ENCODE data around the gene PDE7B.

The PDE7B gene

DNA sequence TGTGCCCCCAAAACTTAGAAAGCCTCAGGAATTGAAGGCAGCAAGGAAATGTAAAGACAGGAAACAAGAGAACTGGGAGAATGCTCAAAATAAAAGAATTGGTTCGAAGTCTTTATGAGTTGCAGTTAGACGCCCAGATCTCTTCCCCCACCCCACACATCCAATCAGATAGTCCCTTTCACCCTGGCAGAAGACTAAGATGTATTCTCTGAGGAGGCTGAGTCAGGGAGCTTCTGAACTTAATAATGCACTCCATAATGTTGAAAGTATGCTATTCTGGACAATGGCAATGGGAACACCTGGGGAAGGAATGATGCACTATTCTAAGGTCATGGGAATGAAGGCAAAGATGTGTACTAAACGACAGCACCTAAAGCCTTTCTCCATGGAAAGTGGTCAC lies 225.0 kb downstream of the PDE7B start:
- Histone ChIP-seq H3K36me3 (replicated peaks) (no peaks in the 10 kb centered on the region), H3K4me3 (ENCODE audit: low read depth, low read length) (no peak overlapping the region), H3K27ac (no peak overlapping the region), H3K27me3 (replicated peaks) (no peaks in the 10 kb centered on the region)
- DNase-seq: no peak
- in situ Hi-C loops (cut with HindIII; ENCODE audit: low pct_ligation_motif_present, low sequenced_read_pairs): no loop called here
- TF ChIP-seq CTCF (IDR thresholded peaks at IDR 0.05; ENCODE audit: low read depth, low read length, missing control alignments): no peak

DNA sequence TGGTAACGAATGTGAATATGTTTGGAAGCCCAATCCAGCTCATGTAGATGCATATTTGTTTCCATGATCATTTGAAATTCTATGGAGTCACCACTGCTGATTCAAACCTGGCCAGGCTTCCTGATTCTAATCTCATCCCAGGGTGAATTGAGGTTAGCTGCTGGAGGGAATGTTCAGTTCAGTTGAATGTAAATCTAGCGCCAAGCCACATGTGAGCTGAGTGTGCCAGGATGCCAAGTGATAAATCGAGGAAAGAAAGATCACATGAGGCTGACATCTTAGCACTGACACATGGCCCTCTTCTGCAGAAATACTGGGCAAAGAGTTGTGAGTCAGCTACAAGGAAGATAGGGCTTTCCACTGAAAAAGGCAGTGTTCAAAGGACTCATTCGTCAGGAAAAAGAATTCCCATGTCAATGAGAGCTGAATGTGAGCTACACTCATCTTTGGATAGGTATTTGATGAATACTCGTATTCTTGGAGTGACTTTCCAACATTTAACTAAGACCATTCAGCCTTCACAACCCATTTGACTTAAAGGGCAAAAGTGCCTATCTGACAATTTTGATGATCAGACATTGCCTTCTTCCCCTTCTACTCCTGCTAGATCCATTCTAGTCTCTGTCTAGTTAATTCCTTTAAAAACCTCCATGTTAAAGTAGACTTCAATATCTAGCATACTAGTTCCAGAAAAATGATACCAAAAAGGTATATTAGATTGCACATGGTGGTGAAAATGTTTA lies 226.5 kb downstream of the PDE7B start:
- H3K4me3 ChIP-seq (ENCODE audit: low read depth, low read length): no peak overlapping the region
- no peaks in the 10 kb centered on the region for H3K27me3 ChIP-seq (replicated peaks)
- DNase-seq: peak; percentile 70
- in situ Hi-C loops (cut with HindIII; ENCODE audit: low pct_ligation_motif_present, low sequenced_read_pairs): no loop called here
- peak overlapping the region; percentile 26 for H3K27ac ChIP-seq
- TF ChIP-seq CTCF (IDR thresholded peaks at IDR 0.05; ENCODE audit: low read depth, low read length, missing control alignments): no peak
- H3K36me3 ChIP-seq (replicated peaks): no peaks in the 10 kb centered on the region

DNA sequence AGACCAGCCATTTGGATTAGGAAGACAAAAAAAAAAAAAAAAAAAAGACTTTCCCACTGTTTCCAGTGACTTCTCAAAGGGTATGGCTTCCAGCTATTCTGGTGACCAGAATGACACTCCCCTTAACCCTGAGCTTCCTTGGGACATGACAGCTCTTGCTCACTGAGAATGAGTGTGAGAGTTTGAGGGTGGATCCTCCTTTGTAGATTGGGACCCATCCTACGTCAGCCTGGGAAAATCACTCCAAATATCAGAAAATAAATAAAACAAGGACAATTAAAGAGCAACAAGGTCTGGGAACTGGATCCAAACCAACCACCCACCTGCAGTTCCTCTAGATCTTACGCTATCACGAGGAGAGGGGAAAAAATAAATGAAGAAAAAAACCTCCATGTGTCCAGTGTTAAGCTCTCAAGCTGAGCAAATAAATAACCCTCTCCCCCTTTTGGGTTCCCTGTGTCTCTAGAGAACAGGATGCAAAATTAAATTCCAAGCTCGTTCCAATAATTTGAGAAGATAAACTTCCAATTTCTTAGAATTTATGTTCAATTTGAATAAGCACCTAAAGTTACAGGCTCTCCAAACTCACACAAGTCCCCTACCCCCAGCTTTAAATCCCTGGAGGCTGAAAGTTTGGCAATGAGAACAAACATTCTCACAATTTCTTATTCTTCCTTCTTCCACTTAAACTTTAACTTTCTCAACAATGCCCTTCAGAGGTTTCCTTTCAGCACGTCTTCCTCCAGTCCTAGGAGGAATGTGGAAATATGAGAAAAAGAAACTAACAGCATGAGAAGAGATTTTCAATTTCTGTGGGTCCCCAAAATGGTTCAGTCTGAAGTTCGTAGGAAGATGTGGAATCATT lies 228.4 kb downstream of the PDE7B start:
- no peak for DNase-seq
- H3K27ac ChIP-seq: no peak overlapping the region
- in situ Hi-C loops (cut with HindIII; ENCODE audit: low pct_ligation_motif_present, low sequenced_read_pairs): no loop called here
- H3K27me3 ChIP-seq (replicated peaks): no peaks in the 10 kb centered on the region
- H3K36me3 ChIP-seq (replicated peaks): no peaks in the 10 kb centered on the region
- H3K4me3 ChIP-seq (ENCODE audit: low read depth, low read length): no peak overlapping the region
- TF ChIP-seq CTCF (IDR thresholded peaks at IDR 0.05; ENCODE audit: low read depth, low read length, missing control alignments): no peak

GRCh38 chr6:136083540-136083939 lies 232.0 kb downstream of the PDE7B start:
- no peak for TF ChIP-seq CTCF (IDR thresholded peaks at IDR 0.05; ENCODE audit: low read depth, low read length, missing control alignments)
- Histone ChIP-seq H3K27ac (no peak overlapping the region), H3K36me3 (replicated peaks) (no peaks in the 10 kb centered on the region), H3K27me3 (replicated peaks) (no peaks in the 10 kb centered on the region), H3K4me3 (ENCODE audit: low read depth, low read length) (no peak overlapping the region)
- DNase-seq: no peak
- in situ Hi-C loops (cut with HindIII; ENCODE audit: low pct_ligation_motif_present, low sequenced_read_pairs): no loop called here

DNA sequence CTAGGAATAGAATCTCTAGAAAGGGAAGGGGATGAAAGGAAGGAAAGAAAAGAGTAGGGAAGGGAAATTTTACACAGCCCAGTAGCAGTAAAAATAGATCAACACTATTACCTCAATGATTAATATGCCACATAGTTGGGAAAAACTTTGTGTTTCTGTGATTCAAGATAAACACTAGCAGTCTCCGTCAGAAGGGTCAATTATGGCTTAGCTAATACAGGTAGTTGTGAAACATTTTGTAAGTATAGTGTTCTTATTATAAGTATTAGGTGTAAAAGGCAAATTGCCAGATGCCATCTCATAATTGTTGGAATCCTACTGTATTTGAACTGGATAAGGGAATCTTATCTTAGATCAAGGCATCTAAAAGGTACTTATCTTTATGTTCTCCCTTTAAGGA lies 232.9 kb downstream of the PDE7B start:
- TF ChIP-seq CTCF (IDR thresholded peaks at IDR 0.05; ENCODE audit: low read depth, low read length, missing control alignments): no peak
- H3K27ac ChIP-seq: no peak overlapping the region
- in situ Hi-C loops (cut with HindIII; ENCODE audit: low pct_ligation_motif_present, low sequenced_read_pairs): no loop called here

More for the DNA sequence above, 232.9 kb downstream of the PDE7B start:
- Histone ChIP-seq H3K27me3 (replicated peaks) (no peaks in the 10 kb centered on the region), H3K36me3 (replicated peaks) (no peaks in the 10 kb centered on the region), H3K4me3 (ENCODE audit: low read depth, low read length) (no peak overlapping the region)
- no peak for DNase-seq

All from brain microvascular endothelial cell (primary cell).